Right cardiac atrium (tissue), 5 donors: ENCODE results near the gene NFASC. TPM values are rescaled to one million over a fixed set of nuclear protein-coding genes. Genes with fewer than 3 reads are reported as not detected.

Source experiments
- ATAC-seq, 2 donors: fragments of 200-7000 bp; cut with Tn5 transposase; one replicate each; pipeline versions ENCODE4 v1.8.0 to v1.9.1; 2020; ENCODE audit warnings: moderate library complexity in 2 of 2, mild to moderate bottlenecking in 1 of 2
- DNase-seq, 3 donors: peaks; one replicate each; pipeline ENCODE4 v3.0.0-alpha.2; 2020
- H3K27ac ChIP-seq: one replicate; pipeline ENCODE4 v1.5.1; 2013; ENCODE audit warnings: mild to moderate bottlenecking, low read length, control low read depth, moderate library complexity
- H3K27me3 ChIP-seq: one replicate; pipeline ENCODE4 v1.6.1; 2013; ENCODE audit not compliant: control insufficient read depth, insufficient read depth
- H3K4me1 ChIP-seq: one replicate; pipeline ENCODE4 v1.6.1; 2013; ENCODE audit warnings: low read length; ENCODE audit not compliant: control insufficient read depth, insufficient read depth
- H3K4me3 ChIP-seq: one replicate; pipeline ENCODE4 v1.5.1; 2013; ENCODE audit warnings: low read length, control low read depth
- H3K9me3 ChIP-seq: one replicate; pipeline ENCODE4 v1.6.1; 2013; ENCODE audit warnings: low read length; ENCODE audit not compliant: control insufficient read depth
- WGBS: extraction: QIAGEN DNeasy Blood & Tissue Kit; methylation state at CpG from one replicate; pipeline ENCODE4 v1.1.7; 2013; 5-methylcytosine and 5-hydroxymethylcytosine counted together
- intact Hi-C, 4 donors: fragments of 100-400 bp; cut with DNase I; formaldehyde crosslinking; loops; one replicate each; pipeline versions ENCODE4 v1.11.0 to v1.14.0; 2022 to 2023
- polyA plus RNA-seq: library from polyadenylated mRNA; stranded (reverse); fragments of 200-250 nt; gene quantifications from one replicate; pipeline ENCODE4 v1.2.3, GENCODE V29; 2013
- total RNA-seq, 4 donors: library from RNA; stranded (reverse); fragmentation: NEBNext Ultra II Directional; extraction: Animal tissue kit (Norgen Biotek cat#: 25700); gene quantifications; one replicate each; pipeline ENCODE4 v1.2.1, GENCODE V29; 2021
- donor health status: healthy with polysubstance abuse.
- donor health status: DM: no; HTN: yes; CAD: no.
- donor health status: DM: no; HTN: no; CAD: no.
- donor health status: DM: no; HTN: yes; CAD: no; lungs with severe emphysema.
- donor health status: DM: yes; HTN: yes; CAD: no.

NFASC gene
- total and polyA plus RNA-seq, 5 donors: 44.2 to 94.2 (median 63.3) TPM

- H3K27me3 ChIP-seq: no peaks in the 10 kb centered on the region
- ATAC-seq (peak; percentile 19 to 29), DNase-seq (no peak)
- intact Hi-C loops: loop anchor here in 1 of 4 donors (10.0 kb wide), 1 partner anchor 47 kb away; no protein-coding TSS in a partner anchor
- 62% methylated on average over 2 of the region's 2 CpGs for WGBS
- peaks cover 22% of the 10 kb centered on the region for H3K4me1 ChIP-seq
- no peak overlapping the region for H3K27ac ChIP-seq
- H3K4me3 ChIP-seq: no peak overlapping the region
- no peaks in the 10 kb centered on the region for H3K9me3 ChIP-seq
These were observed 17.2 kb downstream of the NFASC start for GRCh38 chr1:204887846-204888245.

- intact Hi-C loops: loop anchor here in 1 of 4 donors (10.0 kb wide), 1 partner anchor 47 kb away; no protein-coding TSS in a partner anchor
- ATAC-seq (peak; percentile 4 to 8), DNase-seq (no peak)
- H3K9me3 ChIP-seq: no peaks in the 10 kb centered on the region
- no peak overlapping the region for H3K27ac ChIP-seq
- WGBS: 60% methylated on average over 2 of the region's 2 CpGs
- H3K4me3 ChIP-seq: no peak overlapping the region
- no peaks in the 10 kb centered on the region for H3K27me3 ChIP-seq
- peaks cover 22% of the 10 kb centered on the region for H3K4me1 ChIP-seq
These were observed 17.6 kb downstream of the NFASC start for GRCh38 chr1:204888294-204888693.

- DNase-seq: peak in 2 of 3 donors; percentile 23 to 63
- H3K4me3 ChIP-seq: no peak overlapping the region
- 27% methylated on average over 8 of the region's 8 CpGs for WGBS
- H3K9me3 ChIP-seq: no peaks in the 10 kb centered on the region
- H3K27me3 ChIP-seq: no peaks in the 10 kb centered on the region
- peaks cover 11% of the 10 kb centered on the region for H3K4me1 ChIP-seq
- no peak overlapping the region for H3K27ac ChIP-seq
- peak; percentile 78 to 81 for ATAC-seq
- intact Hi-C loops: loop anchor here in 1 of 4 donors (10.0 kb wide), 1 partner anchor 45 kb away; no protein-coding TSS in a partner anchor
These were observed 19.2 kb downstream of the NFASC start for GRCh38 chr1:204889681-204890383.

- DNase-seq: no peak
- WGBS: 91% methylated on average over 3 of the region's 3 CpGs
- Histone ChIP-seq H3K4me1 (peaks cover 9% of the 10 kb centered on the region), H3K9me3 (no peaks in the 10 kb centered on the region), H3K4me3 (no peak overlapping the region), H3K27ac (no peak overlapping the region), H3K27me3 (no peaks in the 10 kb centered on the region)
- ATAC-seq: no peak
- intact Hi-C loops: no loop called here
These were observed 21.2 kb downstream of the NFASC start for GRCh38 chr1:204891860-204892259.

- H3K27ac ChIP-seq: no peak overlapping the region
- ATAC-seq (no peak), DNase-seq (no peak)
- intact Hi-C loops: no loop called here
- H3K27me3 ChIP-seq: no peaks in the 10 kb centered on the region
- H3K4me1 ChIP-seq: peaks cover 5% of the 10 kb centered on the region
- H3K9me3 ChIP-seq: no peaks in the 10 kb centered on the region
- H3K4me3 ChIP-seq: no peak overlapping the region
These were observed 23.4 kb downstream of the NFASC start for GRCh38 chr1:204894031-204894430.

GRCh38 chr1:204894606-204895005, 23.9 kb downstream of the NFASC start:
- 65% methylated on average over 1 of the region's 1 CpG for WGBS
- no peak overlapping the region for H3K4me3 ChIP-seq
- DNase-seq (no peak), ATAC-seq (no peak)
- H3K27me3 ChIP-seq: no peaks in the 10 kb centered on the region
- no peak overlapping the region for H3K27ac ChIP-seq
- no peaks in the 10 kb centered on the region for H3K9me3 ChIP-seq
- intact Hi-C loops: no loop called here
- H3K4me1 ChIP-seq: peaks cover 8% of the 10 kb centered on the region

- Histone ChIP-seq H3K4me1 (peaks cover 4% of the 10 kb centered on the region), H3K27me3 (no peaks in the 10 kb centered on the region), H3K9me3 (no peaks in the 10 kb centered on the region), H3K27ac (no peak overlapping the region), H3K4me3 (no peak overlapping the region)
- intact Hi-C loops: no loop called here
- DNase-seq (no peak), ATAC-seq (no peak)
- 84% methylated on average over 6 of the region's 6 CpGs for WGBS
These were observed 25.4 kb downstream of the NFASC start for GRCh38 chr1:204896023-204896422.

- peaks cover 3% of the 10 kb centered on the region for H3K4me1 ChIP-seq
- H3K27ac ChIP-seq: no peak overlapping the region
- 91% methylated on average over 5 of the region's 5 CpGs for WGBS
- DNase-seq (no peak), ATAC-seq (no peak)
- H3K9me3 ChIP-seq: no peaks in the 10 kb centered on the region
- H3K27me3 ChIP-seq: no peaks in the 10 kb centered on the region
- intact Hi-C loops: no loop called here
- H3K4me3 ChIP-seq: no peak overlapping the region
These were observed 26.3 kb downstream of the NFASC start for GRCh38 chr1:204896787-204897469.

- Histone ChIP-seq H3K9me3 (no peaks in the 10 kb centered on the region), H3K27me3 (no peaks in the 10 kb centered on the region), H3K4me3 (no peak overlapping the region), H3K27ac (no peak overlapping the region), H3K4me1 (peaks cover 3% of the 10 kb centered on the region)
- DNase-seq: no peak
- 88% methylated on average over 2 of the region's 2 CpGs for WGBS
- intact Hi-C loops: no loop called here
- no peak for ATAC-seq
These were observed 30.1 kb downstream of the NFASC start for GRCh38 chr1:204900721-204901120.

- no peaks in the 10 kb centered on the region for H3K27me3 ChIP-seq
- no peak overlapping the region for H3K27ac ChIP-seq
- ATAC-seq (peak; percentile 64 to 74), DNase-seq (no peak)
- 64% methylated on average over 6 of the region's 6 CpGs for WGBS
- intact Hi-C loops: no loop called here
- no peak overlapping the region for H3K4me3 ChIP-seq
- no peaks in the 10 kb centered on the region for H3K9me3 ChIP-seq
- H3K4me1 ChIP-seq: peaks cover 3% of the 10 kb centered on the region
These were observed 32.0 kb downstream of the NFASC start for GRCh38 chr1:204902671-204903070.

GRCh38 chr1:204904228-204904810, 33.7 kb downstream of the NFASC start:
- intact Hi-C loops: no loop called here
- H3K4me3 ChIP-seq: no peak overlapping the region
- 90% methylated on average over 7 of the region's 7 CpGs for WGBS
- ATAC-seq (no peak), DNase-seq (no peak)
- no peaks in the 10 kb centered on the region for H3K9me3 ChIP-seq
- H3K27me3 ChIP-seq: no peaks in the 10 kb centered on the region
- peaks cover 2% of the 10 kb centered on the region for H3K4me1 ChIP-seq
- H3K27ac ChIP-seq: no peak overlapping the region
